GM12801 (cell line): ENCODE data around the gene KCNQ1.

ENCODE experiments used
- CTCF ChIP-seq: IDR thresholded peaks from one replicate; pipeline ENCODE4 v1.5.1; 2011; ENCODE audit warnings: control low read depth; ENCODE audit not compliant: insufficient read length; ENCODE audit errors: extremely low read depth

KCNQ1 gene

GRCh38 chr11:2778630-2779498 is 334.1 kb downstream of the KCNQ1 start:
- TF ChIP-seq CTCF, result no peak

GRCh38 chr11:2779499-2779980 is 334.7 kb downstream of the KCNQ1 start:
- no peak for TF ChIP-seq CTCF

GRCh38 chr11:2779981-2780849 is 335.4 kb downstream of the KCNQ1 start:
- TF ChIP-seq CTCF, result no peak

GRCh38 chr11:2780850-2781407 is 336.1 kb downstream of the KCNQ1 start:
- no peak for TF ChIP-seq CTCF

- no peak for TF ChIP-seq CTCF
Observed at GRCh38 chr11:2781408-2782274, 336.8 kb downstream of the KCNQ1 start.

- no peak for TF ChIP-seq CTCF
Observed at GRCh38 chr11:2782769-2783168, 338.0 kb downstream of the KCNQ1 start.
